H1 (cell line): ENCODE data around the gene GREB1L. TPM values are rescaled to one million over a fixed set of nuclear protein-coding genes. Genes with fewer than 3 reads are reported as not detected.

Experiments used
- CTCF ChIA-PET: fragments of 300-600 bp; sonication (Branson Sonifier 250); formaldehyde crosslinking; loops from one replicate; lab custom pipeline; 2021; ENCODE audit not compliant: partially characterized antibody; lab: Charles Lee
- POLR2A ChIA-PET: fragments of 300-600 bp; sonication (Branson Sonifier 250); formaldehyde crosslinking; loops from one replicate; lab custom pipeline; 2021; ENCODE audit warnings: inconsistent platforms; ENCODE audit not compliant: partially characterized antibody; lab: Charles Lee
- DNase-seq, 2 experiments: peaks; one replicate each; pipeline versions ENCODE4 v3.0.0 to v3.0.0-alpha.2; 2010 to 2022; ENCODE audit warnings: low spot score in 2 of 2, low read depth in 1 of 2, mixed read lengths in 1 of 2
- FAIRE-seq: peaks from 2 replicates; lab custom pipeline; 2011; peaks lifted over from hg19 to GRCh38; lab: Jason Lieb, UNC
- H2AFZ ChIP-seq: 2 replicates; pipeline ENCODE4 v1.8.1; 2012; ENCODE audit warnings: low read length, inconsistent platforms
- H2AK5ac ChIP-seq: 2 replicates; pipeline ENCODE4 v1.6.1; 2013; ENCODE audit warnings: low read depth, low read length
- H2BK120ac ChIP-seq: replicated peaks from 2 replicates; pipeline ENCODE3; 2013; ENCODE audit warnings: low read depth, low read length, inconsistent platforms
- H2BK12ac ChIP-seq: 2 replicates; pipeline ENCODE4 v1.6.1; 2013; ENCODE audit warnings: low read depth, low read length
- H2BK15ac ChIP-seq: 2 replicates; pipeline ENCODE4 v1.6.1; 2013; ENCODE audit warnings: low read length
- H2BK20ac ChIP-seq: 2 replicates; pipeline ENCODE4 v1.6.1; 2013; ENCODE audit warnings: low read length
- H2BK5ac ChIP-seq: 2 replicates; pipeline ENCODE4 v1.6.1; 2013; ENCODE audit warnings: low read depth, low read length
- H3K14ac ChIP-seq: 2 replicates; pipeline ENCODE4 v1.6.1; 2013; ENCODE audit warnings: inconsistent platforms; ENCODE audit not compliant: insufficient read length
- H3K18ac ChIP-seq: 2 replicates; pipeline ENCODE4 v1.6.1; 2013; ENCODE audit warnings: low read length; ENCODE audit errors: extremely low read depth
- H3K23ac ChIP-seq: 2 replicates; pipeline ENCODE4 v1.6.1; 2013; ENCODE audit warnings: inconsistent platforms; ENCODE audit not compliant: insufficient read length
- H3K23me2 ChIP-seq: 2 replicates; pipeline ENCODE4 v1.6.1; 2013; ENCODE audit warnings: low read depth, low read length
- H3K27ac ChIP-seq: 2 replicates; pipeline ENCODE4 v1.6.1; 2011; ENCODE audit warnings: low read depth, low read length, inconsistent platforms
- H3K27me3 ChIP-seq, 4 experiments: replicated peaks in 1 of 4; 1 replicate in 1 of 4; 2 replicates in 3 of 4; pipeline versions ENCODE4 v1.6.1 to v1.8.1; 2011 to 2013; ENCODE audit warnings: low read length in 3 of 4, mild to moderate bottlenecking in 3 of 4, inconsistent platforms in 2 of 4, mixed read lengths in 2 of 4, moderate library complexity in 1 of 4; ENCODE audit not compliant: control insufficient read depth in 3 of 4, insufficient read depth in 3 of 4; ENCODE audit errors: extremely low read depth in 1 of 4
- H3K36me3 ChIP-seq, 4 experiments: 2 replicates each; pipeline versions ENCODE4 v1.6.1 to v1.8.1; 2011 to 2013; ENCODE audit warnings: mild to moderate bottlenecking in 4 of 4, low read length in 3 of 4, moderate library complexity in 2 of 4, control low read depth in 1 of 4, inconsistent platforms in 1 of 4; ENCODE audit not compliant: insufficient read depth in 4 of 4, control insufficient read depth in 2 of 4
- H3K4ac ChIP-seq: replicated peaks from 2 replicates; pipeline ENCODE3; 2013; ENCODE audit warnings: low read length, low read depth, mixed read lengths, inconsistent platforms; ENCODE audit not compliant: insufficient read length
- H3K4me1 ChIP-seq, 4 experiments: replicated peaks in 1 of 4; 1 replicate in 1 of 4; 2 replicates in 3 of 4; pipeline versions ENCODE4 v1.6.1 to v1.8.1; 2011 to 2013; ENCODE audit warnings: low read length in 3 of 4, inconsistent platforms in 2 of 4, mixed read lengths in 1 of 4; ENCODE audit not compliant: insufficient read depth in 4 of 4, control insufficient read depth in 3 of 4
- H3K4me2 ChIP-seq, 2 experiments: 2 replicates each; pipeline versions ENCODE4 v1.6.1 to v1.8.1; 2011 to 2013; ENCODE audit warnings: low read depth in 2 of 2, low read length in 2 of 2, control low read depth in 1 of 2, inconsistent platforms in 1 of 2, mild to moderate bottlenecking in 1 of 2; ENCODE audit not compliant: insufficient read depth in 1 of 2
- H3K4me3 ChIP-seq, 4 experiments: fragments of 200-600, 300-600 bp in 1 of 4; sonication (generic), shearing (Covaris generic), sonication (Bioruptor Twin) in 1 of 4; 2 replicates each; pipeline versions ENCODE4 v1.5.1 to v1.8.1; 2011 to 2016; ENCODE audit warnings: low read length in 4 of 4, low read depth in 3 of 4, control low read depth in 2 of 4, inconsistent platforms in 2 of 4, mild to moderate bottlenecking in 2 of 4, mixed read lengths in 1 of 4, moderate library complexity in 1 of 4; ENCODE audit not compliant: insufficient read depth in 2 of 4; ENCODE audit errors: extremely low read depth in 1 of 4
- H3K56ac ChIP-seq: replicated peaks from 2 replicates; pipeline ENCODE3; 2013; ENCODE audit warnings: low read depth, mild to moderate bottlenecking, mixed read lengths, low read length, inconsistent platforms; ENCODE audit not compliant: insufficient read length
- H3K79me1 ChIP-seq: 2 replicates; pipeline ENCODE4 v1.6.1; 2013; ENCODE audit warnings: low read depth, low read length, control low read depth
- H3K79me2 ChIP-seq, 2 experiments: 2 replicates each; pipeline versions ENCODE4 v1.6.1 to v1.8.1; 2012 to 2013; ENCODE audit warnings: low read length in 2 of 2, mild to moderate bottlenecking in 2 of 2, inconsistent platforms in 1 of 2; ENCODE audit not compliant: insufficient read depth in 2 of 2, control insufficient read depth in 1 of 2
- H3K9ac ChIP-seq, 4 experiments: replicated peaks in 1 of 4; 1 replicate in 1 of 4; 2 replicates in 3 of 4; pipeline versions ENCODE4 v1.6.1 to v1.8.1; 2011 to 2013; ENCODE audit warnings: low read depth in 3 of 4, low read length in 3 of 4, control low read depth in 2 of 4, mild to moderate bottlenecking in 2 of 4, moderate library complexity in 2 of 4, inconsistent platforms in 1 of 4; ENCODE audit errors: extremely low read depth in 1 of 4
- H3K9me3 ChIP-seq, 2 experiments: 2 replicates each; pipeline versions ENCODE4 v1.6.1 to v1.8.1; 2012 to 2013; ENCODE audit warnings: mild to moderate bottlenecking in 2 of 2, moderate library complexity in 2 of 2, control low read depth in 1 of 2, inconsistent platforms in 1 of 2, low read depth in 1 of 2, low read length in 1 of 2, mixed read lengths in 1 of 2; ENCODE audit not compliant: insufficient read depth in 2 of 2
- H4K20me1 ChIP-seq, 2 experiments: replicated peaks in 1 of 2; 2 replicates each; pipeline versions ENCODE3 to v1.8.1; 2011 to 2013; ENCODE audit warnings: inconsistent platforms in 2 of 2, low read length in 2 of 2, mild to moderate bottlenecking in 1 of 2; ENCODE audit not compliant: insufficient read depth in 2 of 2, control insufficient read depth in 1 of 2
- H4K5ac ChIP-seq: 2 replicates; pipeline ENCODE4 v1.6.1; 2013; ENCODE audit warnings: low read length, low read depth, mixed read lengths, inconsistent platforms; ENCODE audit not compliant: insufficient read length
- H4K8ac ChIP-seq: 2 replicates; pipeline ENCODE4 v1.8.0; 2013; ENCODE audit warnings: mild to moderate bottlenecking, moderate library complexity, low read length, inconsistent platforms; ENCODE audit not compliant: insufficient read depth; ENCODE audit errors: extremely low read depth
- H4K91ac ChIP-seq: replicated peaks from 2 replicates; pipeline ENCODE3; 2013; ENCODE audit warnings: low read length, mixed read lengths, inconsistent platforms; ENCODE audit not compliant: insufficient read length
- ASH2L ChIP-seq: fragments of 200-600, 300-600 bp; sonication (generic); IDR thresholded peaks from one replicate; pipeline ENCODE4 v1.7.1; 2017; ENCODE audit warnings: low read length
- BCL11A ChIP-seq, 2 experiments: IDR thresholded peaks; one replicate each; pipeline ENCODE4 v1.6.1; 2011; ENCODE audit warnings: low read depth in 2 of 2, low read length in 2 of 2, mild to moderate bottlenecking in 2 of 2
- CBX8 ChIP-seq: fragments of 300-800, 300-1000 bp; sonication (generic); IDR thresholded peaks from 2 replicates; pipeline ENCODE4 v1.7.1; 2016; ENCODE audit warnings: low read depth, low read length, borderline replicate concordance
- CHD2 ChIP-seq: IDR thresholded peaks from 2 replicates; pipeline ENCODE4 v1.6.1; 2012; ENCODE audit warnings: low read length, improper control_type of control experiment
- EZH2 ChIP-seq: fragments of 200-600 bp; sonication (generic); IDR thresholded peaks from 2 replicates; pipeline ENCODE4 v1.7.1; 2012; ENCODE audit warnings: low read depth, mild to moderate bottlenecking, moderate library complexity, low read length, inconsistent platforms; ENCODE audit not compliant: severe bottlenecking
- FOSL1 ChIP-seq: IDR thresholded peaks from 2 replicates; pipeline ENCODE4 v1.6.1; 2011; ENCODE audit warnings: mild to moderate bottlenecking, low read depth, low read length, moderate library complexity; ENCODE audit not compliant: insufficient read depth
- JUN ChIP-seq: IDR thresholded peaks from 2 replicates; pipeline ENCODE4 v1.6.1; 2011; ENCODE audit warnings: low read depth, mild to moderate bottlenecking, improper control_type of control experiment, low read length
- KDM1A ChIP-seq: fragments of 200-600, 300-600 bp; sonication (generic); IDR thresholded peaks from 2 replicates; pipeline ENCODE4 v1.7.1; 2016; ENCODE audit warnings: mild to moderate bottlenecking, low read length, borderline replicate concordance
- KDM4A ChIP-seq: IDR thresholded peaks from one replicate; pipeline ENCODE4 v1.7.1; 2012; ENCODE audit warnings: low read depth, mild to moderate bottlenecking, moderate library complexity, low read length, inconsistent platforms; ENCODE audit not compliant: severe bottlenecking
- POU5F1 ChIP-seq: IDR thresholded peaks from 2 replicates; pipeline ENCODE4 v1.6.1; 2011; ENCODE audit warnings: low read depth, mild to moderate bottlenecking, low read length, moderate library complexity
- RXRA ChIP-seq: IDR thresholded peaks from 2 replicates; pipeline ENCODE4 v1.6.1; 2011; ENCODE audit warnings: low read depth, mild to moderate bottlenecking, low read length, moderate library complexity; ENCODE audit not compliant: insufficient read depth
- TAF7 ChIP-seq: optimal IDR thresholded peaks from 2 replicates; pipeline ENCODE3; 2011; ENCODE audit warnings: low read depth, mild to moderate bottlenecking, inconsistent platforms, low read length, moderate library complexity, borderline replicate concordance
- WGBS, 2 experiments: shearing (Covaris generic) in 1 of 2; methylation state at CpG; one replicate each; pipeline versions ENCODE4 v1.1.6 to v1.1.7; 2013 to 2015; ENCODE audit warnings: low lambda C conversion rate in 2 of 2, mixed read lengths in 2 of 2, inconsistent platforms in 1 of 2, low coverage in 1 of 2, missing lambda C conversion rate in 1 of 2; ENCODE audit not compliant: insufficient replicate concordance in 2 of 2, insufficient coverage in 1 of 2, insufficient read length in 1 of 2; ENCODE audit errors: extremely low coverage in 1 of 2, missing lambda C conversion rate in 1 of 2; 5-methylcytosine and 5-hydroxymethylcytosine counted together
- polyA plus RNA-seq, 7 experiments: library from polyadenylated mRNA; depleted of rRNA in 3 of 7; stranded (reverse) in 5 of 7; unstranded in 2 of 7; fragments of >200 nt in 5 of 7; fragments of 200-250 nt in 2 of 7; gene quantifications; 1 replicate in 5 of 7; 2 replicates in 1 of 7; 4 replicates in 1 of 7; pipeline versions ENCODE4 v1.2.1 to v1.2.3, GENCODE V29; 2011 to 2013; ENCODE audit warnings: missing spikeins in 2 of 7, mixed read lengths in 2 of 7
- total RNA-seq: library from RNA; stranded (reverse); fragmentation: NEBNext Ultra II Directional; extraction: Animal tissue kit (Norgen Biotek cat#: 25700); gene quantifications from 2 replicates; pipeline ENCODE4 v1.2.1, GENCODE V29; 2021

The GREB1L gene
- total and polyA plus RNA-seq, 2 of the 8 experiments (the other 6 are each of a cell fraction or from before 2014, with no cell fraction given), result 0.34 to 1.6 TPM

DNA sequence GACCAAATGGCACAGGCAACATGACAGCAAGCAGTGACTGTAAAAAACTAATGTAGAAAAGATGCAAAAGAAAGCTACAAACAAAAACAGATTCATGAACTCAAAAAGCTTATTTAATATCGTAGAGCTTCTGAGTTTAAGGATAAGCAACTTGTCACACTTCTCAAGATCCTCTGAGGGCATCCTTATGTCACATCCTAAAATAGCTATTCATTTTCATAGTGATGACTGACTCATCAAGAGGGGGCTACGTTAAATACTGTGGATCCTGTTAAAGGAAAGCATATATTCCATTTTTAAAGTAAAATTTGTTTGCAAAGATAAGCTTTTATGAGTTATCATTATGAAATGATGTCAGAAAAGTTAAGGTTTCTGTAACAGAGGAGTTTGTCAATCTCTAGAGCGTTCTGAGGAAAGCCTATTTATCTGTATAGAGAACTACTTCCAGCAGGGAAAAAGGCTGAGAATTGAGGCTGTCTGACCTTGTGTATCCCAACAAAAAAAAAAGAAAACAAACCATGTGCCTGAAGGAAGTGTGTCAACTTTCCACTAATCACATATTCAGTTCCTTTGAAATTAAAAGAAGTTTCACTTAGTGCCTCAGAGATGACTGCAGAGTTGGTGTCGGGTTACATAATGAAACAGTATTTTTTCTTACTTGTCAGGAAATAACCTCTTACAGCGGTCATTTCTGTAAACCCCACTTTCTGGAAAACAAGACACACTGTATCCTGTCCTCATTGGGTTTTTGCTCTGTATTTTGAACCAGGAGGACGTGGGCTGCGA, 243.0 kb downstream of the GREB1L start:
- Histone ChIP-seq H3K36me3 (no peaks in the 10 kb centered on the region; a peak in 1 of 8 replicates), H4K5ac (no peak overlapping the region), H3K27ac (no peak overlapping the region), H3K23ac (no peak overlapping the region), H3K4me1 (no peaks in the 10 kb centered on the region; a peak in 2 of 7 replicates), H3K79me1 (no peaks in the 10 kb centered on the region), H2BK5ac (no peak overlapping the region), H2BK120ac (no peak overlapping the region), H3K79me2 (no peaks in the 10 kb centered on the region), H3K9ac (no peak overlapping the region), H2AK5ac (no peak overlapping the region), H3K9me3 (no peaks in the 10 kb centered on the region), H4K91ac (no peak overlapping the region), H2BK12ac (no peak overlapping the region), H3K4ac (no peak overlapping the region), H2BK15ac (no peak overlapping the region), H2AFZ (no peak overlapping the region), H4K20me1 (no peaks in the 10 kb centered on the region), H3K18ac (no peak overlapping the region), H3K4me2 (no peak overlapping the region), H3K4me3 (no peak overlapping the region), H3K14ac (no peak overlapping the region), H3K23me2 (no peaks in the 10 kb centered on the region), H3K27me3 (no peaks in the 10 kb centered on the region; a peak in 1 of 7 replicates), H4K8ac (no peak overlapping the region), H3K56ac (no peak overlapping the region), H2BK20ac (no peak overlapping the region)
- ChIA-PET CTCF (interaction anchor here (0.8 to 3.1 kb wide), 6 partner anchors 12 to 293 kb away, joined by 3 to 14 read pairs (median 6); no protein-coding TSS in a partner anchor), POLR2A (interaction anchor here (1.2 kb wide), 1 partner anchor 127 kb away, joined by 4 read pairs; the partner anchor contains the start of gene SNRPD1)
- DNase-seq, result no peak
- WGBS, 2 experiments, result 70% methylated on average over 7 of the region's 7 CpGs; no CpG with 5 or more reads in 1 of the 2 experiments
- no peak for FAIRE-seq
- TF ChIP-seq ASH2L (no peak), CHD2 (no peak), KDM1A (no peak), TAF7 (no peak), JUN (no peak), RXRA (no peak), POU5F1 (no peak), KDM4A (no peak), CBX8 (no peak), BCL11A (IDR thresholded peaks at IDR 0.05; ENCODE audit: low read depth in 2 of 2, low read length in 2 of 2) (no peak), EZH2 (no peak), FOSL1 (no peak)
